HG02943 (cell line): ENCODE results near the gene NT5C.

Source experiments
- ATAC-seq: cut with Tn5 transposase; IDR thresholded peaks from one replicate; pipeline ENCODE4 v1.9.1; 2021; ENCODE audit warnings: mild to moderate bottlenecking, low read depth, moderate library complexity; ENCODE audit not compliant: unreplicated experiment

Gene NT5C

DNA sequence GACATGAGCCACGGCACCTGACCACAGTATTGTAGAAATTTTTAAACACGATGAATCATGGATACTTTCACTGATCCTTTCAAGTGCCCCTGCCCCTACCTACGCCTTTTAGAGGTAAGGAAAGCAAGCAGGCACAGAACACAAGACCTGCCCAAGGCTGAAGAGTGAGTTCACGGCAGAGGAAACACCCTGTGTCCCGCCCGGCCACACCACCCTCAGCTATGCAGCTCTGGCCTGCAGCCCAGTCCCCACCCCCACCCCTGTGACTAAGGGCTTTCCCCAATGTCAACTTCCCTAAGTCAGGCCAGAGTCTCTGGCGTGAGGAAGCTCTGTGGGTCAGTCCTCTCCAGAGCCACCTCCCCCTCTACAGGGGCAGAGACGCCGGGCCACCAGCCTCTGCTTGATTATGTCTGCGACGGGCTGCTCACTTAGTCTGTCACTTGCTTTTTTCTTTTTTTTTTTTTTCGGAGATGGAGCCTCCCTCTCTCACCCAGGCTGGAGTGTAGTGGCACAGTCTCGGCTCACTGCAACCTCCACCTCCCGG is 35.4 kb downstream of the NT5C start:
- ATAC-seq, result no peak

GRCh38 chr17:75094871-75095399 is 36.6 kb downstream of the NT5C start:
- ATAC-seq, result no peak

GRCh38 chr17:75093548-75094158 is 37.9 kb downstream of the NT5C start:
- ATAC-seq, result no peak

DNA sequence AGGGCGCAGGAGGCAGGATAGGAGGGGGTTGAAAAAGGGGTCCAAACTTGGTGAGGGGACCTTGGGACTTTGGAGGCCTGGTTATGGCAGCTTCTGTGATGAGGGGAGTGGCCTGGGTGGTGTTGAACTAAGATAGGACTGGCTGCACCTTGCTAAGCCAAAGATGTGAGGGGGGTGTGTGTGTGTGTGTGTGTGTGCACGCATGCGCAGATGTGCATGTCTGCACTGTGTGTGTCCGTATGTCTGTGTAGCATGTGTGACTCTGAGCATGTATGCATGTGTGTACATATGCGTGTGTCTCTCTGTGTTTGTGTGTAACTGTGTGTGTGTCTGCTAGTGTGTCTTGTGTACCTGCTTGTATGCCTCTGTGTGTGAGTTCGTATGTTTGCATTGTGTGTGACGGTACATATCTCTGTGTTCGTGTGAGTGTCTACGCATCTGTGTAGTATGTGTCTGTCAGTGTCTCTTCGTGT is 39.7 kb downstream of the NT5C start:
- ATAC-seq, result no peak

DNA sequence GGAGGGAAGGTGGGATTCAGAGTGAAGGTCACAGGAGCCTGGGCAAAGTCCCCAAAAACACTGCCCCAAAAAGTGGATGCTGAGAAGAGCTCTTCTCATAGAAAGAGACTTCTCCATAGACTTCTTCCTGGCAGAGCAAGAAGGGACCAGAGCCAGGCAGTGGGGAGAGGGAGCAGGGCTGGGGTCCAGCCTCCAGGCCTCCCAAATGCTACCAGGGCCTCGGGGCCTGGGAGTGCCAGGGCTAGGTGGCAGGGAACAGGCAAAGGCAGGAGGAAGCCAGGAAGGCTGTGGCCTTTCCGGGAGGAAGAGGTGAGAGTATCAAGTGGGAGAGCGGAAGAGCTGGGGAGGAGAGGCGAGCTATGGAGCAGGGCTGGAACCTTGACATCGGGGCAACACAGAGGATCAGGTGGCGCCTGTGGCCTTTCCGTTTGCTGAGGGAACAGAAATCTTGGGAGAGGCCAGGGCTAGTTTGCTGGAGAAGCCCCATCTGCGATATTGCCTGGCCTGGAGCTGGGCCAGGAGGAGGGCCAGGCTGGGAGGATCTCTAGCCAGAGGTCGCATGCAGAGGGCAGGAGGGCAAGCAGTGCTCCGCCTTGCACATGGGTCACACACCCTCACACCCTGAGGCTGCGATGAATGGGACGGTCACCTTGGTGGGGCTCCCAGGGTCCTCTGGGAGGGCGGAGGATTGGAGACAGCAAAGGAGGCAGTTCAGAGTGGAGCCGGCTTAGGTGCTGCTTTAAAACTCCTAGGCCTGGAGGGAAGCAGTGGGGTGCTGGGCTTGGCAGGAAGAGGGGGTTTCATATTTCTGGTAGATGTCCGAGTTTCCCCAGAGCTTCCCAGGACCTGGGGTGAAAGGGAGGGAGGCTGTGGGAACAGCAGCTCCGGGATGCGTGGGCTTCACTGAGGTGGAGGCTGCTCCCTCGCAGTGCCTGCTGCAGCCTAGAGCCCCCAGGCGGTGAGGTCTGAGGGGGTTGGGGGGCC is 40.4 kb downstream of the NT5C start:
- ATAC-seq, result no peak

- ATAC-seq, result no peak
These were observed 42.8 kb downstream of the NT5C start for GRCh38 chr17:75088465-75089417.

DNA sequence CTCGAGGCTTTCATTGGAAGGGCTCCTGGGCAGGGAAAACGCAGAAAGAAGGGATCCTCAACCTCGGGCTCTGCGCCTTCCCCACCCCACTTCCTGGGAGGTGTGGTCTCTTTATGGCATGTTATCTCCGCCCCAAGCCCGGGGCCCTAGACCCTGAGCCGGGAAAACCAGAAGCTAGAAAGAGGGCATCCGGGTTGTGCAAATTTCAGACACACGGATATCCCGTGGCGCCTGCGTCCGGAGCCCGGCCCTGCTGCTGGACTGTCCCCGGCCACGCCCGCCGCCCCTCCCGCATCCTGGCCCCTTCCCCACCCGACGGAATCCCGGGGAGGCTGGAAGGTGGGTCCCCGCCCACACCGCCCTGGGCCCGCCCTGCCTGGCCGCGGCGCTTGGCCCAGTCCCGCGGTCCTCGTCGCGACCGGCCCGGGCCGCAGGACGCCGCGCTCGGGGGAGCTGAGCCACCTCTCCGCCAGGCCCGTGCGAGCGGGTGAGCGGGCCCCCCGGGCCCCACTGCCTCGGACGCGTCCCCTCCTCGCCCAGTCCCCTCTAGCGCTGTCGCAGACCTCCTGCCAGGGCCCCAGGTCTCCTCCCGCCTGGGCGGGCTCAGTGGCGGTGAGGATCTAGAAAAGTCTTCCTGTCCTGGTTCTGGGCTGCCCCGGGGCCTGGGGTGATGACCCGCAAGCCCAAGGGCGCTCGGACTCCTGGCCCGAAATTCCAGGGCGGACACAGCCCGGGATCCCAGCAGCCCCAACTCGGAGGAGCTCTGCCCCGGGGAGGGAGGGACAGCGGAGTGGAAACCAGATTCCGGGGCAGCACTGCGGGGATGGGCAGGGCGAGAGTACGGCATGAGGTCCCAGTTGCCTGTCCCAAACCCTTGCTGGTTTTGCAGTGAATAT is 43.7 kb downstream of the NT5C start, which contains the start of gene SLC16A5:
Gene SLC16A5, plus strand, starts transcription at position 397 of the 896 bp plus-strand sequence. CDS start 5,683 bp downstream, outside the sequence.
- ATAC-seq, result peak; percentile 53

GRCh38 chr17:75087182-75087557 is 44.4 kb downstream of the NT5C start:
- no peak for ATAC-seq

DNA sequence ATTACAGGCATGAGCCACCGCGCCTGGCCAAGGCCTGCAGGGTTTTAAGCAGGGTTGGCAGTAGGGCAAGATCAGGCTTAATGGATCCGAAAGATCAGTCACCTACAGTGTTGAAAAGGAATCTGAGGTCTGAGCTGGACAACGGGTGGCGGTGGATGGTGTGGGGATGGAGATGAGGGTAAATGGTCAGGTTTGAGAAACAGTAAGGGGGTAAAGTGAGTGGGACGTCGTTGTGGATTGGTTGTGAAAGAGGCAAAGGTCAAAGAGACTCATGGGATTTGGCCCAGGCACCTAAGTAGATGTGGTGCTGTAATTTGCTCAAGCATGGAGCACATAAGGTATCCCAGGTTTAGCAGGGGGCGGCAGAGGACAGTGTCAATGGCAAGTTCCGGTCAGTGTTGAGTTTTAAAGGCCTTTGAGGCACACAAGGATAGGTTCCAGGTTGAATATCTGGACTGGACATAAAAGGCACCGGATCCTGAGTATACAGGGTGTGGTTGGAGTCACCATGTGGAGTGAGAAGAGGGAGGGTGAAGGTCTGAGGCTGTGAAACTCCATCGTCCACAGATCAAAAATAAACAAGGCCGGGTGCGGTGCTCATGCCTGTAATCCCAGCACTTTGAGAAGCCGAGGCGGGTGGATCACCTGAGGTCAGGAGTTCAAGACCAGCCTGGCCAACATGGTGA is 44.9 kb downstream of the NT5C start:
- ATAC-seq, result no peak

DNA sequence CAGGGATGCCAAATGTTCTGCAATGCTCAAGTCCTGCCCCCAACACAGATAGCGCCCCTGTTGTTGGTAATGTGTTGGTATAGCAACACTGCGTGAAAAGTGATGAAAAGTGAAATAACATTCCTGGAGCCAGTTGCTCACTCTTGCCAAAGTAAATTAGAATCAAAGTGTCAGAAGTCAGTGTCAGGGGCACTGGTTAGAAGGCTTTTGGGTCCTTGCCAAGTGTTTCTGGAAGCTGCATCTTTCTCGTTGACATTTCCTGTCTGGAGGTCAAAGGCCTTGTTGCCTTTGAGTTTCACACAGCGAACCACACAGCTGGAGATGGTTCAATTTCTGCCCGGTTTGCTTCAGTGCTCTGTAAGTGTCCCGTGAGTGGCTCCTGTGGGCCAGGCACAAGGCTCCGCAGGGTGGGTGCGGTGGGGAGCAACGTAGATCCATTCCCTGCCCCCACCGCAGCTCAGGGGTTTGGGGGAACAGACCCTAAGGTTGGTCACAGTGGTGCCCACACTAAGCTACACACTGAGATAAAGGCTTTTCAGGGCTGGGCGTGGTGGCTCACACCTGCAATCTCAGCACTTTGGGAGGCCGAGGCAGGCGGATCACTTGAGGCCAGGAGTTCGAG is 47.4 kb downstream of the NT5C start:
- ATAC-seq, result no peak

DNA sequence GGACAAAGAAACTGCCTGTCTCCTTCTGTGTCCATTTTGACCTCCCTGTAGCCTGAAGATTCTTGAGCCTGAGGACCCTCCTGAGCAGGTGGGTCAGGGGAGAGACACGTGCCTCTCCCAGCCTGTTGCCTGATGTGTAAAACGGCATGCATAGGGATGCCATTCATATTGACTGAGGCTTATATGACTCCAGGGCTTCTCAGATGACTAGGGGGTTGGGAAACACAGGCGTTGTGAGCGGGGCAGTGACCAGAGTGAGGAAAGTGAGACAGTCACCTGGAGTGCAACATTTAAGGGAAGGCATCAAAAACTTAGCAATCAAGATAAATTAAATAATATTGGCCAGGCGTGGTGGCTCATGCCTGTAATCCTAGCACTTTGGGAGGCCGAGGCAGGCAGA is 48.9 kb downstream of the NT5C start:
- no peak for ATAC-seq

DNA sequence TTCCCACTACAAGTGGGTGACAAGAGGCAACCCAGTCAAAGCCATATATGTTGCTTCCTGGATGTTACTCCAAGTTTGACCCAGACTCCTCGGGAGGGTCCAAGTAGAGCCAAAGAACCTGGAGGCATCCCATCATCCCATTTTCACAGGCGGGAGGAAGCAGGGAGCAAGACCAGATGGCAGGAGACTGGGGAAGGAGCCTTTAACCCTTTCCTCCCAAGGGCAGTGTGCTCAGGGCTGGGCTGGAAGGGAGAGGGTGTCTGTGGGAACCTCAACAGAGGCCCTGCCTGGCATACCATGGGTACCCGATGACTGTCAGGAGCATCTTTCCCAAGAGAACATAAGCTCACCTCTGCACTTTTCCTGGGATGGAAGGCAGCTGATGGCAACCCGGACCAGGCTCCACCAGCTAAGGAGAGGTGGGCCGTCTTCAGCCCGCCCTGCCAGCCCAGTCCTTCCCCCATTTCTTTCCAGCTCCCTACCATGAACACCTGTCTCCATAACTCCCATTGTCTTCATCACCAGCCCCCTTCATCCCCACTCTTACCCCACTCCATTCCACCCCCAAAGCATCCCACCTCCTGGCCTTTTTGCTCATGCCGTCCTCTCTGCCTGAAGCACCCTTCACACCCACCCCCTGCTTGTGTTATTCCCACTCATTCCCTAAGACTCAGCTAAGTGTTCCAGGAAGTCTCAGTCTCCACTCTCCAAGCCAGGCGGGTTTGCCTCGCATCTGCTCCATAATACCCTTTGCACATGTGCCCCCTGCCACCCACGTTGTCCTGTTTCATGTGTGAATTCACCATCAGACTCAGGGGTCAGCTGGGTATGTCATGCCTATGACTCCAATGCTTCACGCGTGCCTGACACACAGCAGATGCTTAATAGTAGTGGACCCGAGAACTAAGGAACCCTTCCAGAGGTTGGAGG is 49.7 kb downstream of the NT5C start:
- ATAC-seq, result no peak
